MM.1S (cell line): ENCODE measurements around the gene EFCAB12.

Experiments
- CTCF ChIP-seq: fragments of 300-600 bp; sonication (generic); IDR thresholded peaks from 2 replicates; pipeline ENCODE4 v1.5.1; 2016; ENCODE audit warnings: antibody characterized with exemption, low read length, mixed read lengths
- EZH2 ChIP-seq: fragments of 300-600 bp; sonication (generic); optimal IDR thresholded peaks from 2 replicates; pipeline ENCODE3; 2017; ENCODE audit warnings: low read depth, mild to moderate bottlenecking, antibody characterized with exemption, low read length, mixed read lengths
- EZH2phosphoT487 ChIP-seq: fragments of 300-600 bp; sonication (generic); IDR thresholded peaks from 2 replicates; pipeline ENCODE4 v1.6.1; 2018; ENCODE audit warnings: antibody characterized with exemption, low read length

GRCh38 chr3:129460572-129460971 lies 32.1 kb upstream of the EFCAB12 start:
- no peak for TF ChIP-seq CTCF
- no peak for TF ChIP-seq EZH2phosphoT487
- TF ChIP-seq EZH2 = no peak
